Heart left ventricle (tissue), 13 donors: ENCODE results near the gene DSE.

Experiments used
- CTCF ChIP-seq, 12 donors: fragments of 200-600 bp; sonication (generic) in 4 of 12; IDR thresholded peaks; one replicate each; pipeline versions ENCODE4 v1.5.0 to v1.8.0; 2018 to 2022; ENCODE audit warnings: antibody characterized with exemption in 12 of 12, mild to moderate bottlenecking in 5 of 12
- POLR2A ChIP-seq, 2 donors: fragments of 450-650 bp; IDR thresholded peaks; one replicate each; pipeline ENCODE4 v1.6.1; 2017; ENCODE audit warnings: antibody characterized with exemption in 2 of 2, mild to moderate bottlenecking in 2 of 2, moderate library complexity in 2 of 2
- donor health status: ischemic (EF 13 %, LVEDD 7.1; RV severe dilation, severe dysfunction).
- donor health status: DM: no; HTN: yes; CAD: no.
- donor health status: DM: no; HTN: no; CAD: no.
- donor health status: ischemic (EF 25% LVEDD 6.9; RV normal size, moderate dysfunction).
- donor health status: ischemic (EF 25% LVEDD 5.7; RV mildly dilated, moderate dysfunction).
- donor health status: ischemic (EF 35%, LVEDD 5.7; RV mildly dilated, moderate dysfunction).
- donor health status: nonischemic (EF 11% LVEDD 7.7; RV severe dilation, severe dysfunction).
- donor health status: DM: yes; HTN: yes; CAD: no.
- donor health status: PGD.
- donor health status: ischemic (EF 29% LVEDD 5.4; RV normal size, mild dysfunction).
- donor health status: nonischemic (EF 23%, LVEDD 6.1; RV moderate dilation, normal function).

DNA sequence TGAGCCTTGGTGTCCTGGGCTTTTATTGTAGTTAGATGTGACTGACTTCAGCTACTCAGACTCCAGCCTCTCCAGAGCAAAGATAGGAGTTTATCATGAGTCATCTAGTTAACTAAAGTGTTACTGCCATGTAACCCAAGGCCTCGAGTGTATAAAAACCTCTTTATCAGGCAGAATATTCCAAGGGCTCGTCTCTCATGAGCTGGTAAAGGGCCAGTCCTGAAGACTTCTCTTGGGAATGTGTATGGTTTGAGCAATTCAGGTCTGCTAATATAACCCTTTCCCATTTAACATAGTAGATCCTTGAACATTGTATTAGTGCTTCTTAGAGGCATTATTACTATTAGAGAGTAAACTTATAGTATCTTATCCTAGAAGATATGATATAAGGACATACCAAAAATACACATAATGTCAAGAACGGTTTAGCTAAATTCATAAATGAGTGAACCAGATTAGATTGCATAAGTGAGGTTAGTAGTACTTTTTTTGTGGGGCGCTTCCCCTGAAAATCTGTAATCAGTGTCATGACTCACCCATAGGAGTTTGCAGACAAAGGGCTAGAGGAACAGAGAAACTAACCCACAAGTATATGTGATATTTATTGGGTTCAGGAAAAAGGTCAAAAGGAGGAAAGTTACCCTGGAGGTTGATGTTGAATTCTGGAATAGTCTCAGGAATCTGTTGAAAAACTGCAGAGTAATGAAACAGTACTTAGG, 16.0 kb downstream of the DSE start:
- TF ChIP-seq CTCF (IDR thresholded peaks at IDR 0.05) (no peak), POLR2A (IDR thresholded peaks at IDR 0.05) (no peak)
